HEK293 (cell line): ENCODE data around the gene LIPA.

Source experiments
- SALL2 ChIP-seq: fragments of 450-650 bp; formaldehyde crosslinking; IDR thresholded peaks from 2 replicates; pipeline ENCODE4 v1.5.0; 2017; ENCODE audit warnings: missing biosample characterization, mild to moderate bottlenecking, missing genetic modification characterization, borderline replicate concordance
- YY1 ChIP-seq: fragments of 450-650 bp; formaldehyde crosslinking; IDR thresholded peaks from 2 replicates; pipeline ENCODE4 v1.5.1; 2018; ENCODE audit warnings: missing biosample characterization, missing genetic modification characterization
- ZBTB7A ChIP-seq: fragments of 450-650 bp; formaldehyde crosslinking; IDR thresholded peaks from 2 replicates; pipeline ENCODE4 v1.5.1; 2016; ENCODE audit warnings: low read depth, missing biosample characterization, missing genetic modification characterization
- ZFP69B ChIP-seq: fragments of 450-650 bp; formaldehyde crosslinking; IDR thresholded peaks from 2 replicates; pipeline ENCODE4 v1.5.1; 2016; ENCODE audit warnings: missing biosample characterization, missing genetic modification characterization
- ZNF184 ChIP-seq: fragments of 450-650 bp; IDR thresholded peaks from 2 replicates; pipeline ENCODE4 v1.5.1; 2018; ENCODE audit warnings: missing biosample characterization, mild to moderate bottlenecking, missing genetic modification characterization
- ZNF266 ChIP-seq: fragments of 450-650 bp; formaldehyde crosslinking; IDR thresholded peaks from 2 replicates; pipeline ENCODE4 v1.5.1; 2016; ENCODE audit warnings: missing biosample characterization, missing genetic modification characterization, low read depth
- ZNF335 ChIP-seq: fragments of 450-650 bp; formaldehyde crosslinking; conservative IDR thresholded peaks from 2 replicates; pipeline ENCODE4 v1.5.1; 2016; ENCODE audit warnings: missing biosample characterization, missing genetic modification characterization
- ZNF366 ChIP-seq: fragments of 450-650 bp; formaldehyde crosslinking; conservative IDR thresholded peaks from 2 replicates; pipeline ENCODE4 v1.5.1; 2016; ENCODE audit warnings: missing biosample characterization, missing genetic modification characterization
- TF ChIP-seq, protein P1 (sequence below): fragments of 450-650 bp; formaldehyde crosslinking; IDR thresholded peaks from 2 replicates; pipeline ENCODE4 v1.5.1; 2016; ENCODE audit warnings: missing biosample characterization, missing genetic modification characterization
- TF ChIP-seq, protein P2 (sequence below): fragments of 450-650 bp; formaldehyde crosslinking; IDR thresholded peaks from 2 replicates; pipeline ENCODE4 v1.5.1; 2016; ENCODE audit warnings: missing biosample characterization, missing genetic modification characterization
- TF ChIP-seq, protein P3 (sequence below): fragments of 450-650 bp; formaldehyde crosslinking; IDR thresholded peaks from 2 replicates; pipeline ENCODE4 v1.5.1; 2016; ENCODE audit warnings: missing biosample characterization, missing genetic modification characterization
- TF ChIP-seq, protein P4 (sequence below): fragments of 450-650 bp; formaldehyde crosslinking; IDR thresholded peaks from 2 replicates; pipeline ENCODE4 v1.5.1; 2016; ENCODE audit warnings: missing biosample characterization, missing genetic modification characterization, low read depth
- TF ChIP-seq, protein P5 (sequence below): fragments of 450-650 bp; formaldehyde crosslinking; IDR thresholded peaks from 2 replicates; pipeline ENCODE4 v1.5.1; 2017; ENCODE audit warnings: missing biosample characterization, missing genetic modification characterization

DNA sequence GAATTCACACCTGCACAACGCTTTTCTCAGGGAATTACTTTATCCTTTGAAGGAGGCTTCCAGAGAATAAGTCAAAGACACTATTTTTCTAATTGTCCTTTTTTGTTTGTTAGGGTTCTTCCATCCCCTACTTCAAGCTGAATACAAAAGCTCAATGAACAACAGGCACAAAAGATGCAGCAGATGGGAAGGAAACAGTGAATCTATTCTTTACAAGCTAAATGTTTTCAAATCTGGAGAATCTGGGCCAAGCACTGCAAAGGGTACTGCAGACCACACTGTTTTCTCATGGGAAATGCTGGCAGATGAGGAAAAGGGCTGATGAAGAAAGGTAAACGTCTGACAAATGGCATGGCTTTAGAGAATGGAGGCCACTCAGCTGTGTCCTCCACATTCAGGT, 18.5 kb downstream of the LIPA start:
- TF ChIP-seq, protein P1, sequence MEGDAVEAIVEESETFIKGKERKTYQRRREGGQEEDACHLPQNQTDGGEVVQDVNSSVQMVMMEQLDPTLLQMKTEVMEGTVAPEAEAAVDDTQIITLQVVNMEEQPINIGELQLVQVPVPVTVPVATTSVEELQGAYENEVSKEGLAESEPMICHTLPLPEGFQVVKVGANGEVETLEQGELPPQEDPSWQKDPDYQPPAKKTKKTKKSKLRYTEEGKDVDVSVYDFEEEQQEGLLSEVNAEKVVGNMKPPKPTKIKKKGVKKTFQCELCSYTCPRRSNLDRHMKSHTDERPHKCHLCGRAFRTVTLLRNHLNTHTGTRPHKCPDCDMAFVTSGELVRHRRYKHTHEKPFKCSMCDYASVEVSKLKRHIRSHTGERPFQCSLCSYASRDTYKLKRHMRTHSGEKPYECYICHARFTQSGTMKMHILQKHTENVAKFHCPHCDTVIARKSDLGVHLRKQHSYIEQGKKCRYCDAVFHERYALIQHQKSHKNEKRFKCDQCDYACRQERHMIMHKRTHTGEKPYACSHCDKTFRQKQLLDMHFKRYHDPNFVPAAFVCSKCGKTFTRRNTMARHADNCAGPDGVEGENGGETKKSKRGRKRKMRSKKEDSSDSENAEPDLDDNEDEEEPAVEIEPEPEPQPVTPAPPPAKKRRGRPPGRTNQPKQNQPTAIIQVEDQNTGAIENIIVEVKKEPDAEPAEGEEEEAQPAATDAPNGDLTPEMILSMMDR, result no peak
- TF ChIP-seq, protein P2, sequence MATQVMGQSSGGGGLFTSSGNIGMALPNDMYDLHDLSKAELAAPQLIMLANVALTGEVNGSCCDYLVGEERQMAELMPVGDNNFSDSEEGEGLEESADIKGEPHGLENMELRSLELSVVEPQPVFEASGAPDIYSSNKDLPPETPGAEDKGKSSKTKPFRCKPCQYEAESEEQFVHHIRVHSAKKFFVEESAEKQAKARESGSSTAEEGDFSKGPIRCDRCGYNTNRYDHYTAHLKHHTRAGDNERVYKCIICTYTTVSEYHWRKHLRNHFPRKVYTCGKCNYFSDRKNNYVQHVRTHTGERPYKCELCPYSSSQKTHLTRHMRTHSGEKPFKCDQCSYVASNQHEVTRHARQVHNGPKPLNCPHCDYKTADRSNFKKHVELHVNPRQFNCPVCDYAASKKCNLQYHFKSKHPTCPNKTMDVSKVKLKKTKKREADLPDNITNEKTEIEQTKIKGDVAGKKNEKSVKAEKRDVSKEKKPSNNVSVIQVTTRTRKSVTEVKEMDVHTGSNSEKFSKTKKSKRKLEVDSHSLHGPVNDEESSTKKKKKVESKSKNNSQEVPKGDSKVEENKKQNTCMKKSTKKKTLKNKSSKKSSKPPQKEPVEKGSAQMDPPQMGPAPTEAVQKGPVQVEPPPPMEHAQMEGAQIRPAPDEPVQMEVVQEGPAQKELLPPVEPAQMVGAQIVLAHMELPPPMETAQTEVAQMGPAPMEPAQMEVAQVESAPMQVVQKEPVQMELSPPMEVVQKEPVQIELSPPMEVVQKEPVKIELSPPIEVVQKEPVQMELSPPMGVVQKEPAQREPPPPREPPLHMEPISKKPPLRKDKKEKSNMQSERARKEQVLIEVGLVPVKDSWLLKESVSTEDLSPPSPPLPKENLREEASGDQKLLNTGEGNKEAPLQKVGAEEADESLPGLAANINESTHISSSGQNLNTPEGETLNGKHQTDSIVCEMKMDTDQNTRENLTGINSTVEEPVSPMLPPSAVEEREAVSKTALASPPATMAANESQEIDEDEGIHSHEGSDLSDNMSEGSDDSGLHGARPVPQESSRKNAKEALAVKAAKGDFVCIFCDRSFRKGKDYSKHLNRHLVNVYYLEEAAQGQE (tag by site-specific recombination), result no peak
- TF ChIP-seq ZBTB7A (tag by site-specific recombination), result no peak
- TF ChIP-seq SALL2 (tag by site-specific recombination), result no peak
- no peak for TF ChIP-seq ZNF335 (tag by site-specific recombination)
- TF ChIP-seq ZFP69B (tag by site-specific recombination), result no peak
- TF ChIP-seq, protein P3, sequence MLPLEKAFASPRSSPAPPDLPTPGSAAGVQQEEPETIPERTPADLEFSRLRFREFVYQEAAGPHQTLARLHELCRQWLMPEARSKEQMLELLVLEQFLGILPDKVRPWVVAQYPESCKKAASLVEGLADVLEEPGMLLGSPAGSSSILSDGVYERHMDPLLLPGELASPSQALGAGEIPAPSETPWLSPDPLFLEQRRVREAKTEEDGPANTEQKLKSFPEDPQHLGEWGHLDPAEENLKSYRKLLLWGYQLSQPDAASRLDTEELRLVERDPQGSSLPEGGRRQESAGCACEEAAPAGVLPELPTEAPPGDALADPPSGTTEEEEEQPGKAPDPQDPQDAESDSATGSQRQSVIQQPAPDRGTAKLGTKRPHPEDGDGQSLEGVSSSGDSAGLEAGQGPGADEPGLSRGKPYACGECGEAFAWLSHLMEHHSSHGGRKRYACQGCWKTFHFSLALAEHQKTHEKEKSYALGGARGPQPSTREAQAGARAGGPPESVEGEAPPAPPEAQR, result no peak
- TF ChIP-seq, protein P4, sequence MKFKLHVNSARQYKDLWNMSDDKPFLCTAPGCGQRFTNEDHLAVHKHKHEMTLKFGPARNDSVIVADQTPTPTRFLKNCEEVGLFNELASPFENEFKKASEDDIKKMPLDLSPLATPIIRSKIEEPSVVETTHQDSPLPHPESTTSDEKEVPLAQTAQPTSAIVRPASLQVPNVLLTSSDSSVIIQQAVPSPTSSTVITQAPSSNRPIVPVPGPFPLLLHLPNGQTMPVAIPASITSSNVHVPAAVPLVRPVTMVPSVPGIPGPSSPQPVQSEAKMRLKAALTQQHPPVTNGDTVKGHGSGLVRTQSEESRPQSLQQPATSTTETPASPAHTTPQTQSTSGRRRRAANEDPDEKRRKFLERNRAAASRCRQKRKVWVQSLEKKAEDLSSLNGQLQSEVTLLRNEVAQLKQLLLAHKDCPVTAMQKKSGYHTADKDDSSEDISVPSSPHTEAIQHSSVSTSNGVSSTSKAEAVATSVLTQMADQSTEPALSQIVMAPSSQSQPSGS (tag by site-specific recombination), result no peak
- TF ChIP-seq, protein P5, sequence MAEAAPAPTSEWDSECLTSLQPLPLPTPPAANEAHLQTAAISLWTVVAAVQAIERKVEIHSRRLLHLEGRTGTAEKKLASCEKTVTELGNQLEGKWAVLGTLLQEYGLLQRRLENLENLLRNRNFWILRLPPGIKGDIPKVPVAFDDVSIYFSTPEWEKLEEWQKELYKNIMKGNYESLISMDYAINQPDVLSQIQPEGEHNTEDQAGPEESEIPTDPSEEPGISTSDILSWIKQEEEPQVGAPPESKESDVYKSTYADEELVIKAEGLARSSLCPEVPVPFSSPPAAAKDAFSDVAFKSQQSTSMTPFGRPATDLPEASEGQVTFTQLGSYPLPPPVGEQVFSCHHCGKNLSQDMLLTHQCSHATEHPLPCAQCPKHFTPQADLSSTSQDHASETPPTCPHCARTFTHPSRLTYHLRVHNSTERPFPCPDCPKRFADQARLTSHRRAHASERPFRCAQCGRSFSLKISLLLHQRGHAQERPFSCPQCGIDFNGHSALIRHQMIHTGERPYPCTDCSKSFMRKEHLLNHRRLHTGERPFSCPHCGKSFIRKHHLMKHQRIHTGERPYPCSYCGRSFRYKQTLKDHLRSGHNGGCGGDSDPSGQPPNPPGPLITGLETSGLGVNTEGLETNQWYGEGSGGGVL (tag by site-specific recombination), result no peak
- TF ChIP-seq ZNF366 (tag by site-specific recombination), result no peak
- TF ChIP-seq YY1 (tag by site-specific recombination), result no peak
- no peak for TF ChIP-seq ZNF266 (tag by site-specific recombination)
- TF ChIP-seq ZNF184 (tag by site-specific recombination), result no peak
